SK-N-MC (cell line): ENCODE results near the gene WIZ.

Source experiments
- FOXP2 ChIP-seq: optimal IDR thresholded peaks from 2 replicates; pipeline ENCODE3; 2011; ENCODE audit warnings: mild to moderate bottlenecking, moderate library complexity; ENCODE audit not compliant: insufficient read depth; ENCODE audit errors: extremely low read length, control extremely low read depth
- POLR2AphosphoS5 ChIP-seq: IDR thresholded peaks from 2 replicates; pipeline ENCODE4 v1.6.1; 2012; ENCODE audit warnings: mild to moderate bottlenecking, low read depth, low read length, borderline replicate concordance

- no peak for TF ChIP-seq POLR2AphosphoS5
- TF ChIP-seq FOXP2 = no peak
Observed at GRCh38 chr19:15442142-15442920, 7.4 kb downstream of the WIZ start.
